Heart left ventricle (tissue), 16 donors: ENCODE results near the gene PSMD14. TPM values are rescaled to one million over a fixed set of nuclear protein-coding genes. Genes with fewer than 3 reads are reported as not detected.
"Not testable (repeated sequence)": the region's sequence is repeated elsewhere in the genome, so short reads cannot be mapped to it uniquely, and the experiment has no call there.

ENCODE experiments used
- ATAC-seq, 4 donors: fragments of 200-7000 bp; cut with Tn5 transposase; one replicate each; pipeline ENCODE4 v1.9.1; 2020 to 2022; ENCODE audit warnings: moderate library complexity in 4 of 4, mild to moderate bottlenecking in 3 of 4, moderate number of reproducible peaks in 1 of 4
- DNase-seq, 5 donors: peaks; one replicate each; pipeline ENCODE4 v3.0.0-alpha.2; 2020
- H3K27ac ChIP-seq, 12 donors: fragments of 200-600 bp; sonication (generic) in 4 of 12; one replicate each; pipeline versions ENCODE4 v1.5.0 to v1.8.0; 2016 to 2022; ENCODE audit warnings: mild to moderate bottlenecking in 2 of 12
- H3K27me3 ChIP-seq, 9 donors: fragments of 200-600 bp; sonication (generic) in 2 of 9; one replicate each; pipeline versions ENCODE4 v1.5.1 to v1.8.0; 2016 to 2022; ENCODE audit warnings: mild to moderate bottlenecking in 3 of 9
- H3K36me3 ChIP-seq, 9 donors: fragments of 200-600 bp; sonication (generic) in 2 of 9; one replicate each; pipeline versions ENCODE4 v1.5.0 to v1.8.0; 2018 to 2022; ENCODE audit warnings: mild to moderate bottlenecking in 2 of 9
- H3K4me1 ChIP-seq, 12 donors: fragments of 200-600 bp; sonication (generic) in 4 of 12; one replicate each; pipeline versions ENCODE4 v1.5.0 to v1.8.0; 2016 to 2022; ENCODE audit warnings: mild to moderate bottlenecking in 3 of 12
- H3K4me3 ChIP-seq, 12 donors: fragments of 200-600 bp; sonication (generic) in 4 of 12; one replicate each; pipeline versions ENCODE4 v1.5.0 to v1.8.0; 2017 to 2022; ENCODE audit warnings: mild to moderate bottlenecking in 9 of 12, moderate library complexity in 4 of 12
- H3K9me3 ChIP-seq, 12 donors: fragments of 200-600 bp; sonication (generic) in 4 of 12; one replicate each; pipeline versions ENCODE4 v1.5.0 to v1.8.0; 2016 to 2022; ENCODE audit warnings: mild to moderate bottlenecking in 1 of 12
- POLR2A ChIP-seq, 2 donors: fragments of 450-650 bp; IDR thresholded peaks; one replicate each; pipeline ENCODE4 v1.6.1; 2017; ENCODE audit warnings: antibody characterized with exemption in 2 of 2, mild to moderate bottlenecking in 2 of 2, moderate library complexity in 2 of 2
- WGBS, 4 donors: extraction: QIAGEN DNeasy Blood & Tissue Kit in 2 of 4; methylation state at CpG; one replicate each; pipeline versions ENCODE4 v1.1.5 to v1.1.7; 2013 to 2018; 5-methylcytosine and 5-hydroxymethylcytosine counted together
- intact Hi-C, 10 donors: fragments of 100-400 bp; cut with DNase I; formaldehyde crosslinking; loops; one replicate each; pipeline versions ENCODE4 v1.11.1 to v1.14.2; 2022
- polyA plus RNA-seq, 2 donors: library from polyadenylated mRNA; stranded (reverse); fragments of 200-250 nt; gene quantifications; one replicate each; pipeline ENCODE4 v1.2.3, GENCODE V29; 2013
- total RNA-seq, 9 donors: library from RNA; depleted of rRNA in 2 of 9; stranded (reverse); fragments of >200 nt in 2 of 9; fragmentation: NEBNext Ultra II Directional in 3 of 9; extraction: Animal tissue kit (Norgen Biotek cat#: 25700) in 3 of 9; gene quantifications; one replicate each; pipeline versions ENCODE4 v1.1.0 to v1.2.4, GENCODE V29; 2016 to 2023
- TF ChIP-seq, protein P1 (sequence below), 12 donors: fragments of 200-600 bp; sonication (generic) in 4 of 12; IDR thresholded peaks; one replicate each; pipeline versions ENCODE4 v1.5.0 to v1.8.0; 2018 to 2022; ENCODE audit warnings: antibody characterized with exemption in 12 of 12, mild to moderate bottlenecking in 5 of 12
- donor health status: ischemic (EF 13 %, LVEDD 7.1; RV severe dilation, severe dysfunction).
- donor health status: healthy with polysubstance abuse.
- donor health status: DM: no; HTN: yes; CAD: no.
- donor health status: DM: no; HTN: no; CAD: no.
- donor health status: ischemic (EF 25% LVEDD 6.9; RV normal size, moderate dysfunction).
- donor health status: ischemic (EF 25% LVEDD 5.7; RV mildly dilated, moderate dysfunction).
- donor health status: healthy.
- donor health status: DM: yes; HTN: yes; CAD: no.
- donor health status: ischemic (EF 35%, LVEDD 5.7; RV mildly dilated, moderate dysfunction).
- donor health status: nonischemic (EF 11% LVEDD 7.7; RV severe dilation, severe dysfunction).
- donor health status: DM: yes; HTN: yes; CAD: no.
- donor health status: PGD.
- donor health status: ischemic (EF 29% LVEDD 5.4; RV normal size, mild dysfunction).
- donor health status: nonischemic (EF 23%, LVEDD 6.1; RV moderate dilation, normal function).

Gene PSMD14
- total and polyA plus RNA-seq, 11 donors = 22.9 to 87.7 (median 46.1) TPM

DNA sequence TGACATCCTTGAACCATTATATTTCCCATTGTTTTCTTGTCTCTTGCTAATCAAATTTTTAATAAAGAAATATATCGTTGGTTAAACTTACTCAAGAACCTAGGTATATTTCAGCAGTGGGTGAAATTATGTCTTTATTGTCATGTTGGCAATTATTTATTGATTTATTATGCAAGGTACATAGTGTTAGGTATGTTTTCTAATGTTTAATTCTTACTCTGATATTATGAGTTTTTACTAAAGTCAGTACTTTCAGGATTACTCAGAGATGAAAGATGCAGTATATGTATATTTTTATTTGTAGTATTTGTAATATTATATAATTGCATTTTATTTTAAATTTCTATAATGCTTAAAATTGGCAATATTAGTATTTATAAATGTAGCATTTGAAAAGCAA lies 46.9 kb downstream of the PSMD14 start:
- Histone ChIP-seq H3K27me3 (no peaks in the 10 kb centered on the region), H3K9me3 (no peaks in the 10 kb centered on the region), H3K36me3 (no peaks in the 10 kb centered on the region), H3K4me3 (no peak overlapping the region), H3K4me1 (peaks cover 0 to 22% (median 2%) of the 10 kb centered on the region in 12 donors), H3K27ac (no peak overlapping the region)
- DNase-seq = no peak
- no peak for ATAC-seq
- 90 to 98% (median 95%) methylated on average over 1 of the region's 1 CpG for WGBS, 4 donors
- intact Hi-C loops = no loop called here
- TF ChIP-seq, protein P1, sequence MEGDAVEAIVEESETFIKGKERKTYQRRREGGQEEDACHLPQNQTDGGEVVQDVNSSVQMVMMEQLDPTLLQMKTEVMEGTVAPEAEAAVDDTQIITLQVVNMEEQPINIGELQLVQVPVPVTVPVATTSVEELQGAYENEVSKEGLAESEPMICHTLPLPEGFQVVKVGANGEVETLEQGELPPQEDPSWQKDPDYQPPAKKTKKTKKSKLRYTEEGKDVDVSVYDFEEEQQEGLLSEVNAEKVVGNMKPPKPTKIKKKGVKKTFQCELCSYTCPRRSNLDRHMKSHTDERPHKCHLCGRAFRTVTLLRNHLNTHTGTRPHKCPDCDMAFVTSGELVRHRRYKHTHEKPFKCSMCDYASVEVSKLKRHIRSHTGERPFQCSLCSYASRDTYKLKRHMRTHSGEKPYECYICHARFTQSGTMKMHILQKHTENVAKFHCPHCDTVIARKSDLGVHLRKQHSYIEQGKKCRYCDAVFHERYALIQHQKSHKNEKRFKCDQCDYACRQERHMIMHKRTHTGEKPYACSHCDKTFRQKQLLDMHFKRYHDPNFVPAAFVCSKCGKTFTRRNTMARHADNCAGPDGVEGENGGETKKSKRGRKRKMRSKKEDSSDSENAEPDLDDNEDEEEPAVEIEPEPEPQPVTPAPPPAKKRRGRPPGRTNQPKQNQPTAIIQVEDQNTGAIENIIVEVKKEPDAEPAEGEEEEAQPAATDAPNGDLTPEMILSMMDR (IDR thresholded peaks at IDR 0.05) = no peak
- TF ChIP-seq POLR2A (IDR thresholded peaks at IDR 0.05) = no peak

DNA sequence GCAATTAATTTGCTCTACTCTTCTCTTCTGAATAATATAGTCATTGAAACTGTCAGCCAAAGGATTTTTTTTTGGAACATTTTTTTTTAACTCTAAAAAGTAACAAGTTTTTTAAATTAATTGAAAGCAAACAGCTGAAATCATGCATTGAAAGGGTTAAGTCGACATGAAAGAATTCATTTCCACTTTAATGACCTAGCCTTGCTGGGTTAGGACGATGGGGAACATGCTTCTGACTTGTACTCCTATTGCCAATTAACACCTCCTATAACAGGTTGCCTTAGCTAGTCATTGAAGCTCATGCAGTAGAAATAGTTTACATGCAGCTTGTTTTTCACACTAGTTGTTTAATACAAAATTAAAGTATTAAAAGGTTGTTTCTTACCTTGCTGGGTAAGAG lies 47.8 kb downstream of the PSMD14 start:
- Histone ChIP-seq H3K36me3 (no peaks in the 10 kb centered on the region), H3K4me1 (peaks cover 0 to 21% (median 2%) of the 10 kb centered on the region in 12 donors), H3K4me3 (no peak overlapping the region), H3K27ac (no peak overlapping the region), H3K9me3 (peaks cover 0 to 8% (median 0%) of the 10 kb centered on the region in 12 donors), H3K27me3 (no peaks in the 10 kb centered on the region)
- DNase-seq (no peak), ATAC-seq (no peak)
- no peak for TF ChIP-seq POLR2A (IDR thresholded peaks at IDR 0.05)
- TF ChIP-seq, protein P1 (IDR thresholded peaks at IDR 0.05) = no peak
- WGBS, 4 donors = 14 to 21% (median 19%) methylated on average over 2 of the region's 2 CpGs
- intact Hi-C loops = no loop called here

DNA sequence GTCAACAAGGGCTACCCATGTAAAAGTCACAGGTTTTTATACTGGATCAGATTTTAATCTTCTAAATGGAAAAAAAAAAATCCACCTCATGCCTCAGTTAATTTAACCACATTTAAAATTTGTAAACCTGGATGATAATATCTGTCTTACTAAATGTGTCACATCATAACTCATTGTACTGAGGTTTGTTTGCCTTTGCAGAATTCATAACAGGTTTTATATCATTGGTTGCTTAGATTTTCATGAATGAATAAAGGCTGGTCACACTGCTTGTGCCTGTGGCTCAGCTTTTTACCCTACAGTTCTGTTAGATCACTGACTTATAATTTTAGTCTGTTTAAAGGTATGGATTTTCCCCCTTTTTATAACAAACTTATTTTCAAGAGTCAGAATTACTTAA lies 48.9 kb downstream of the PSMD14 start:
- TF ChIP-seq, protein P1 (IDR thresholded peaks at IDR 0.05) = no peak
- Histone ChIP-seq H3K27me3 (no peaks in the 10 kb centered on the region), H3K4me1 (peaks cover 0 to 21% (median 2%) of the 10 kb centered on the region in 12 donors), H3K9me3 (peaks cover 0 to 19% (median 7%) of the 10 kb centered on the region in 12 donors), H3K4me3 (no peak overlapping the region), H3K27ac (no peak overlapping the region), H3K36me3 (no peaks in the 10 kb centered on the region)
- intact Hi-C loops = no loop called here
- ATAC-seq = no peak
- no peak for DNase-seq

DNA sequence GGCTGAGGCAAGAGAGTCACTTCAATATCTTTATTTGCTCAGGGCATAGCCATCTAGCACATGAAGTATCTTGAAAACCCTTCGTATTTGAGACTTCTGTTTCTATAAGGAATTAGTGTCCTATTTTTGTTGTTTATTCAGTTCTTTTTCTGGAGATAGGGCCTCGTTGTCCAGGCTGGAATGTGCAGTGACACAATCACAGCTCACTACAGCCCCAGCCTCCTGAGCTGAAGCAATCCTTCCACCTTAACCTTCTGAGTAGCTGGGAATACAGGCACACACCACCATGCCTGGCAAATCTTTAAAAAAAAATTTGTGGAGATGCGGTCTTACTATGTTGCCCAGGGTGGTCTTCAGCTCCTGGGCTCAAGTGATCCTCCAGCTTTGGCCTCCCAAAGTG lies 50.6 kb downstream of the PSMD14 start:
- Histone ChIP-seq H3K27me3 (no peaks in the 10 kb centered on the region), H3K9me3 (peaks cover 0 to 34% (median 19%) of the 10 kb centered on the region in 12 donors), H3K4me3 (no peak overlapping the region), H3K36me3 (no peaks in the 10 kb centered on the region), H3K27ac (no peak overlapping the region), H3K4me1 (peaks cover 0 to 18% (median 0%) of the 10 kb centered on the region in 12 donors)
- intact Hi-C loops = no loop called here
- TF ChIP-seq, protein P1 (IDR thresholded peaks at IDR 0.05) = no peak
- TF ChIP-seq POLR2A (IDR thresholded peaks at IDR 0.05) = no peak
- DNase-seq (no peak), ATAC-seq (no peak)
- WGBS, 4 donors = 77 to 85% (median 80%) methylated on average over 3 of the region's 3 CpGs

DNA sequence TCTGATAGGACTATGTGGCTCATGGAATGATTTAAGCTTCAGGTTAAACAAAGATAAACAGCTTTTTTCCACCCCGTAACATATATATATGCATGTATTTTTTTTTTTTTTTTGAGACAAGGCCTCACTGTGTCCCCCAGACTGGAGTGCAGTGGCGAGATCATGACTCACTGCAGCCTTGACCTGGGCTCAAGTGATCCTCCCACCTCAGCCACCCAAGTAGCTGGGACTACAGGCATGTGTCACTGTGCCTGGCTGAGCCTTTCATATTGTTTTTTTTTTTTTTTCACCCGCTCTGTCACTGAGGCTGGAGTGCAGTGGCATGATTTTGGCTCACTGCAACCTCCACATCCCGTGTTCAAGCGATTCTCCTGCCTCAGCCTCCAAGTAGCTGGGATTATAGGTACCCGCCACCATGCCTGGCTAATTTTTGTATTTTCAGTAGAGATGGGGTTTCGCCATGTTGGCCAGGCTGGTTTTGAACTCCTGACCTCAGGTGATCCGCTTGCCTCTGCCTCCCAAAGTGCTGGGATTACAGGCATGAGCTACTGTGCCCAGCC lies 52.0 kb downstream of the PSMD14 start:
- H3K36me3 ChIP-seq, ATAC-seq, DNase-seq, H3K27ac ChIP-seq, intact Hi-C loops, H3K4me3 ChIP-seq, H3K27me3 ChIP-seq: not testable (repeated sequence)
- 97 to 99% (median 97%) methylated on average over 8 of the region's 8 CpGs for whole genome bisulfite sequencing, 4 donors
- Histone ChIP-seq H3K4me1 (peaks cover 0 to 18% (median 0%) of the 10 kb centered on the region in 12 donors), H3K9me3 (peaks cover 0 to 34% (median 19%) of the 10 kb centered on the region in 12 donors)
